Activated CD8-positive, alpha-beta memory T cell treated with anti-CD3 and anti-CD28 coated beads, Interleukin-2, amount 10 ng/mL, durations not matched to agents 7 days and 5 days (primary cell): ENCODE measurements around the gene PLS3. TPM values are rescaled to one million over a fixed set of nuclear protein-coding genes. Genes with fewer than 3 reads are reported as not detected.
"Not testable (repeated sequence)": the region's sequence is repeated elsewhere in the genome, so short reads cannot be mapped to it uniquely, and the experiment has no call there.

ENCODE experiments used
- ATAC-seq: fragments of 150-1000 bp; cut with Tn5 transposase; one replicate; pipeline ENCODE4 v1.10.0; 2021; ENCODE audit warnings: moderate library complexity
- CTCF ChIA-PET: fragments of 350-600 bp; sonication (Branson Sonifier 250); formaldehyde crosslinking; loops from one replicate; lab custom pipeline; 2021; ENCODE audit warnings: antibody characterized with exemption; lab: Charles Lee
- DNase-seq: peaks from one replicate; pipeline ENCODE4 v3.0.0-alpha.2; 2020
- H3K27ac Mint-ChIP-seq: one replicate; pipeline ENCODE4 v1.8.0; 2021; ENCODE audit warnings: mild to moderate bottlenecking, mixed read lengths
- H3K27me3 Mint-ChIP-seq: one replicate; pipeline ENCODE4 v1.8.0; 2021; ENCODE audit warnings: mixed read lengths
- H3K36me3 Mint-ChIP-seq: one replicate; pipeline ENCODE4 v1.8.0; 2021; ENCODE audit warnings: mild to moderate bottlenecking, mixed read lengths
- H3K4me1 Mint-ChIP-seq: one replicate; pipeline ENCODE4 v1.8.0; 2021; ENCODE audit warnings: mixed read lengths
- H3K4me3 Mint-ChIP-seq: one replicate; pipeline ENCODE4 v1.8.0; 2021; ENCODE audit warnings: mild to moderate bottlenecking, moderate library complexity, mixed read lengths
- H3K9me3 Mint-ChIP-seq: one replicate; pipeline ENCODE4 v1.8.0; 2022; ENCODE audit warnings: low read depth, mixed read lengths
- total RNA-seq, 2 experiments: library from RNA; stranded (reverse); gene quantifications; one replicate each; pipeline ENCODE4 v1.2.3, GENCODE V29; 2021

PLS3 gene
- total RNA-seq, 2 experiments from 2014 or later: 0.79 to 3.7 TPM

DNA sequence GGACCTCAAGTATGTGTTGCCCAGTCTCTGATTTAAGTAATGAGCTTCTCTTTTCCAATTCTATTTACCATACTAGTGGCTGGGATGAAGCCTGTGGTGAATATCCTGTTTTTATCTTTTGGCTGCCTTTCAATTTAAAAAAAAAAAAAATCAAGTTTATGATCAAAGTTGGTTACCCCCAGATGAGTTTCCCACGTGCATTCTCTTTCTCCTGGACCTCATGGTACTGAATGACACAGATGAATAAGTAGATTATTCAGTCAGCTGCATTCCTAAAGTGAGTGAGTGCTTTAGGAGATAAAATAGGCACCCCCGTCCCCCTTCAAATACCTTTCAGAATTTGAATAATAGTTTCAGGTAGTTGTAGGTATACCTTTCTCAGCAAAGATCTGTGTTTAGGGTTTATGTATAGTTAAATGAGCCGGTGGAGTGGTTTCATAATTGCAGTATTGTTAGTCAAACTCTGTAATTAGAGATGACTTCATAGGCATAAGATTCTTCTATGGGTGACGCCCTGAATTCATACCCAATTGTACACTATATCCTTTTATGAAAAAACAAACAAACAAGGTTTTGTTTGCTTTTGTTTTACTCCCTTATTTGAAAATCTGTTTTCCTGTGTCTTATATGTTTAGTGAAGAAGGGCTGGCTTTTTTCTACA lies 41.9 kb downstream of the PLS3 start:
- Mint-ChIP-seq H3K9me3 (no peaks in the 10 kb centered on the region), H3K36me3 (no peaks in the 10 kb centered on the region), H3K27me3 (no peaks in the 10 kb centered on the region), H3K4me3 (no peak overlapping the region), H3K27ac (no peak overlapping the region), H3K4me1 (no peaks in the 10 kb centered on the region)
- ATAC-seq (no peak), DNase-seq (no peak)
- CTCF ChIA-PET: no interaction called here

DNA sequence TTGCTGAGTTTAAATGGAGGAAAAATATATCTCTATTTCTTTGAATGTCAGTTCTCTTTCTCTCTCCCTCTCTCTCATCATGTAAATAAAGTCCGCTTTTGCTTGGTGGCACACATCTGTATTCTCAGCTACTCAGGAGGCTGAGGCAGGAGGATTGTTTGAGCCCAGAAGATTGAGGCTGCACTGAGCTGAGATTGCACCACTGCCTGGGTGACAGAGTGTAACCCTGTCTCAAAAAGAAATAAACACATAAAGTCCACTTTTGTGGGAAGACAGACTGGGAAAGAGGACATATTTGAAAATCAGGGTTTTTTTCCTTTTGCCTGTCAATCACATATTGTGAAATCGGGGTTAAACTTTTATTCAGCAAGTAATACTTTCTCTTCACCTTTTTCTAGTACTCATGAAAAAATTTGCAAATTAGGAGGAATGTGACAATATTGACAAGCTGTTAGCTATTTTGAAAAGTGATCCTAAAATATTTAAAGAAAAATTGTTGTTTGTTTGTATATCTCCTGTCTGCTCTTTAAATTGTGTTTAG lies 42.6 kb downstream of the PLS3 start:
- Mint-ChIP-seq H3K9me3 (no peaks in the 10 kb centered on the region), H3K4me1 (no peaks in the 10 kb centered on the region), H3K36me3 (no peaks in the 10 kb centered on the region), H3K27me3 (no peaks in the 10 kb centered on the region), H3K4me3 (no peak overlapping the region), H3K27ac (no peak overlapping the region)
- ATAC-seq: no peak
- CTCF ChIA-PET: no interaction called here
- DNase-seq: no peak

DNA sequence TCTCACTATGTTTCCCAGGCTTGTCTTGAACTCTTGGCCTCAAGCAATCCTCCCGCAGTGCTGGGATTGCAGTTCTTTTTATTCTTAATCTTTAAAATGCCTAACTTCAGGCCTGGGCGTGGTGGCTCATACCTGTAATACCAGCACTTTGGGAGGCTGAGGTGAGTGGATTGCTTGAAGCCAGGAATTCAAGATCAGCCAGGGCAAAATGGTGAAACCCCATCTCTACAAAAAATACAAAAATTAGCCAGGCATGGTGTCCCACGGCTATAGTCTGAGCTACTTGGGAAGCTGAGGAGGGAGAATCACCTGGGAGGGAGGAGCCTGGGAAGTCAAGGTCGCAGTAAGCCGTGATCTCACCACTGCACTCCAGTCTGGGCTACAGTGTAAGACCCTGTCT lies 45.9 kb downstream of the PLS3 start:
- no peaks in the 10 kb centered on the region for H3K36me3 Mint-ChIP-seq
- H3K27ac Mint-ChIP-seq: no peak overlapping the region
- no peak for DNase-seq
- no peak overlapping the region for H3K4me3 Mint-ChIP-seq
- no peaks in the 10 kb centered on the region for H3K4me1 Mint-ChIP-seq
- H3K9me3 Mint-ChIP-seq: no peaks in the 10 kb centered on the region
- no peak for ATAC-seq
- H3K27me3 Mint-ChIP-seq: no peaks in the 10 kb centered on the region
- CTCF ChIA-PET: no interaction called here

DNA sequence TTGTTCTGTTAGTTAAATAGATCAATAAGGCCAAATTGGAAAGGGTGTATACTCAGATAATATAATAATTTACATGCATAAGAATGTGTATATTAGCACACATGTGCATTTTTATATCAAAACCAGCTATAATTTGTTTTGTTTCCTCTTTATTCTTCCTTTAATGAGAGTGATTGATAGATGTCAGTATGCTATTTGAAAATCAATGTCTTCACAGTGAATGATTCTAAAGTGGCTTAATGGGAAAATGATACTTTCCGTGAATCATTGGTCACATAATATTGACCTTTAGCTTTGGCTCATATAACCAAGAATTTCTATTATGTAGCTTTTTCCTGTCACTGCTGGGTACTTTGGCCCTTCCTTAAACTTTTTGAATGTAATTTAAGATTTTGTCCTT lies 48.6 kb downstream of the PLS3 start:
- no peak overlapping the region for H3K27ac Mint-ChIP-seq
- no peak overlapping the region for H3K4me3 Mint-ChIP-seq
- H3K4me1 Mint-ChIP-seq: no peaks in the 10 kb centered on the region
- ATAC-seq (no peak), DNase-seq (no peak)
- CTCF ChIA-PET: no interaction called here
- no peaks in the 10 kb centered on the region for H3K36me3 Mint-ChIP-seq
- no peaks in the 10 kb centered on the region for H3K9me3 Mint-ChIP-seq
- H3K27me3 Mint-ChIP-seq: no peaks in the 10 kb centered on the region

DNA sequence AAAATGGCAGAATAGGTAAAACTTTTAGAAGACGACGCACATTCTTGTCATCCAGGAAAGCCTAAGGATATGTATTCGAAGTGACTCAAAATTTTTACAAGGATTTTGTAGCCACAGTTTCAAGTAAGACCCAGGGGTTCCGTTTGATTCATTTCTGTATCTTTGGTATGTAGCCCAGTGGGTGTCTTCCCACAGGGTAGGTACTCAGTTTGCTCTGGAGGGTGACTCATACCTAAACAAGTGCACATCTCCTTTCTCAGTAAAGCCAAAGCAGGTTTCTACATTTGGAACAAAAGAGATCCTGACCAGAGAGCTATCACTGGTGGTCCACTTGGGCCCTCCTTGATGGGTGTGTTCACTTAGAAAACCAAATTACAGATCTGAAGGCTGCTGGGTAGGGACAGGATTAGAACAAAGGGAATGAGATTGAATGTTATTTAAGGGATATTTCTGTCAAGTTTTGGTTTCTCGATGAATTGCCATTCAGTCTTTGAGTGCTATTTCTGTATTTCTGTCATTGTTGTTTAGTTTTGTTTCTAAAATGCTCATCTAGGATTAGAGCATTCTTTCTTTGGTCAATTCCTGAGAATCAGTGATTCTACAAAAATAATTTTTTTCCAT lies 56.1 kb downstream of the PLS3 start:
- no peak overlapping the region for H3K4me3 Mint-ChIP-seq
- no peaks in the 10 kb centered on the region for H3K27me3 Mint-ChIP-seq
- CTCF ChIA-PET: no interaction called here
- H3K9me3 Mint-ChIP-seq: no peaks in the 10 kb centered on the region
- no peak overlapping the region for H3K27ac Mint-ChIP-seq
- H3K36me3 Mint-ChIP-seq: no peaks in the 10 kb centered on the region
- ATAC-seq (peak; percentile 27), DNase-seq (peak; percentile 39)
- H3K4me1 Mint-ChIP-seq: peaks cover 9% of the 10 kb centered on the region

DNA sequence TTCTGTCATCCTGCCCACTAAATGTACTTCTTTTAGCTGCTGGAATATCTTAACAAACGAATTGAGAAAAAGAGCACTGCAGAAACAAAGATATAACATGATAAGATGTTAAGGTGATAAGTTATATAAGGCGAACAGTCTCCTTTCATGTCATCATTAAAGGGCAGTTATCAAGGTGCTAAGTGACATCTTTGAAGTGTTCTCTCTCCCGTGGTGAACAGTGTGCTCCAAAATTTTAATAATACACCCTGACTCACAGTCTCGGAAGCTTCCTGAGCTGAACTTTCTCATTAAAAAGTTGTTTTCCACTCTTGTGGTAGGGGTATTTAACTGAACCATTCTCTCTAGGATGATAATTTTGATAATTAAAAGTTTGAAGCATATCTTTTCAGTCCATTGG lies 61.6 kb downstream of the PLS3 start:
- peaks cover 2% of the 10 kb centered on the region for H3K4me1 Mint-ChIP-seq
- DNase-seq (no peak), ATAC-seq (no peak)
- H3K36me3 Mint-ChIP-seq: no peaks in the 10 kb centered on the region
- H3K4me3 Mint-ChIP-seq: no peak overlapping the region
- H3K27me3 Mint-ChIP-seq: no peaks in the 10 kb centered on the region
- CTCF ChIA-PET: no interaction called here
- H3K9me3 Mint-ChIP-seq: no peaks in the 10 kb centered on the region
- no peak overlapping the region for H3K27ac Mint-ChIP-seq

DNA sequence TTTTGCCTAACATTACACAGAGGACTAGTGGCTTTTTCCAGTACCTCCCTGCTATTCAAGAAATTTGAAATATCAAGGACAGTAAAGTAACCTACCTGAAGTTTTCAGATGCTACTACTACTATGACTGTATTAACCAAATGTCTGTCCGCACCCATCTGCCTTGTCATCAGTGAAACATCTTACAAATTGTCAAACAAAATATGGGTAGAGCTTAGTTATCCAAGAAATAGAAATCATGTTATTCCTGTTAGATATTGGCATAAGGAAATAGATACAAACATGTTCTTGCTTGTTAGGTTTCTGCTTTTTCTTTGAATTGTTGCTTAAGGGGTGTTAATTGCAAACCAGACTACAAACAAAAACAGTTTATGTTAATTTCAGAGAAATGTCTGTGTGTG lies 63.9 kb downstream of the PLS3 start:
- H3K9me3 Mint-ChIP-seq: no peaks in the 10 kb centered on the region
- H3K27ac Mint-ChIP-seq: no peak overlapping the region
- no peaks in the 10 kb centered on the region for H3K36me3 Mint-ChIP-seq
- DNase-seq: no peak
- H3K4me1 Mint-ChIP-seq: no peaks in the 10 kb centered on the region
- no peaks in the 10 kb centered on the region for H3K27me3 Mint-ChIP-seq
- CTCF ChIA-PET: no interaction called here
- no peak for ATAC-seq
- no peak overlapping the region for H3K4me3 Mint-ChIP-seq

DNA sequence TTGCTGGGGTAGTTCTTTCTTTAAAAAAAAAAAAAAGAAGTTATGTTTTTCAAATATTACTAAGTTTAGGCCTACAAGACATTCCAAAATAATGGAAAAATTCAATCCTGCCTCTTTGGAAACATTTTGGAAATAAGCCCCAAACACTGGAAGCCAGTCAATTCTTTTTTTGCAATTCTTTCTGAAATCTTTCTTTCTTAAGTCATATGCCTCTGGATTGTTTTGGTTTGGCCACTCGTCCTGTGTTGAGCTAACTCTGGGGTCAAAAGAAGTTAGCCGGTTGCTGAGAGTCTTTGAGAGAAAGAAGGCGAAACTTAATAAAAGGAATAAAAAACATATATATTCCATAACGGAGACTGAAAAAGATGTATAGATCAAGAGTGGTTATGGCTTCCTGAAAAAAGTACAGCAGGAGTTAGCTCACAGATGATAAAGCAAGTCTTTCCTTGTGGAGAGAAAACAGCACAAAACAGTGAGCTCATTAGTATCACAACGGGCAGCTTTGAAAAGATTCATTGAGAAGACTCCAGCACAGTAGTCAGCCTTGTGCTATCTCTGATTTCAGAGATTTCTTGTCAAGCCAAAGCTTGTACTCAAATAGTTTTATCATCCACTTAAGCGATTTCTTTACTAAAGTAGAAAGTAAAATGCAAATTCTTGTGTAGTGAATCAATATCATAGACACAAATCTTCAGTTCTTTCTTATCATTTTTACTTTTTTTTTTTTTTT lies 64.8 kb downstream of the PLS3 start:
- DNase-seq (no peak), ATAC-seq (no peak)
- Mint-ChIP-seq H3K4me1 (no peaks in the 10 kb centered on the region), H3K27ac (no peak overlapping the region), H3K4me3 (no peak overlapping the region), H3K36me3 (no peaks in the 10 kb centered on the region), H3K27me3 (no peaks in the 10 kb centered on the region), H3K9me3 (no peaks in the 10 kb centered on the region)
- CTCF ChIA-PET: no interaction called here

DNA sequence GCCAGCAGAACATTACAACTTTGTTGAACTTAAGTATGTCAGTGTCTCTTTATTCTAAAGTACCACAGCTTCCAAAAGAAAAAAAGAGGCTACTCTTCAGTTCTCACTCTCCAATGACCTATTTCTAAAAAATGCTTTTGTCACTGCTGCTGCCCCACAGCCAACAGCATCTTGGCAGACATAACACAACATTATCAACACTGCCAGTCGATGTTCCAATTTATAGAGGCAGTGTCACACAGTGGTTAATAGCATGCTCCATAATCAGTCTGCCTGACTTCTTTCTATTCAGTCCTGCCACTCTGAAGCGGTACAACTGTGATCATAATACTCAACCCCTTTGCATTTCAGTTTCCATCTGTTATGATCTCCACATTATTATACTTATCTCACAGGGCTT lies 69.2 kb downstream of the PLS3 start:
- DNase-seq: no peak
- Mint-ChIP-seq H3K27ac (no peak overlapping the region), H3K4me3 (no peak overlapping the region), H3K9me3 (no peaks in the 10 kb centered on the region), H3K4me1 (no peaks in the 10 kb centered on the region), H3K36me3 (no peaks in the 10 kb centered on the region), H3K27me3 (no peaks in the 10 kb centered on the region)
- ATAC-seq: no peak
- CTCF ChIA-PET: no interaction called here

DNA sequence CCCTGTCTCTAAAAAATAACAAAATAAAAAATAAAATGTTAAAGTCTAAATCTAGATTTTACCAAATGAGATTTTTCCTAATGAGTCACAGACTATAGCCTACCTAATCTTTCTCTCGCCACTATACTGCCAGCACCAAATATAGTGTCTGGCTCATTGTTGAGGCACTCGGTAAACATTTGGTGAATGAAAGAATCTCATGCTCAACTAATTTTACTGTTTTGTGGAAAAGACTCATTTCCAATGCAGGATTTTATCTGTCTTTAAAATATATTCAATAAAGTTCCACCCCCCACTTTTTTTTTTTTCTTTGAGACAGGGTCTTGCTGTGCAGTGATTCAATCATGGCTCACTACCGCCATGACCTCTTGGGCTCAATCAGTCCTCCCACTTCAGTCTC lies 71.5 kb downstream of the PLS3 start:
- H3K9me3 Mint-ChIP-seq: no peaks in the 10 kb centered on the region
- no peaks in the 10 kb centered on the region for H3K4me1 Mint-ChIP-seq
- H3K27me3 Mint-ChIP-seq: no peaks in the 10 kb centered on the region
- CTCF ChIA-PET: no interaction called here
- no peaks in the 10 kb centered on the region for H3K36me3 Mint-ChIP-seq
- DNase-seq: no peak
- no peak for ATAC-seq
- no peak overlapping the region for H3K27ac Mint-ChIP-seq
- H3K4me3 Mint-ChIP-seq: no peak overlapping the region

DNA sequence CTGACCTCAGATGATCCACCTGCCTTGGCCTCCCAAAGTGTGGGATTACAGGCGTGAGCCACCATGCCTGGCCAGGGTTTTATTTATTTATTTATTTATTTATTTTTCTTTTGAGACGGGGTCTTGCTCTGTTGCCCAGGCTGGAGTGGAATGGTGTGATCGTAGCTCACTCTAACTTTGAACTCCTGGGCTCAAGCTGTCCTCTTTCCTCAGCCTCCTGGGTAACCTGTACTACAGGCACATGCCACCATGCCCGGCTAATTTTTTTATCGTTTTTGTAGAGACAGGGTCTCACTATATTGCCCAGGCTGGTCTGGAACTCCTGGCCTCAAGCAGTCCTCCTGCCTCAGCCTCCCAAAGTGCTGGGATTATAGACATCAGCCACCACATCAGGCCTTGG lies 72.4 kb downstream of the PLS3 start:
- CTCF ChIA-PET, H3K36me3 Mint-ChIP-seq, H3K9me3 Mint-ChIP-seq, H3K27ac Mint-ChIP-seq, H3K27me3 Mint-ChIP-seq, H3K4me1 Mint-ChIP-seq, DNase-seq, ATAC-seq, H3K4me3 Mint-ChIP-seq: not testable (repeated sequence)

DNA sequence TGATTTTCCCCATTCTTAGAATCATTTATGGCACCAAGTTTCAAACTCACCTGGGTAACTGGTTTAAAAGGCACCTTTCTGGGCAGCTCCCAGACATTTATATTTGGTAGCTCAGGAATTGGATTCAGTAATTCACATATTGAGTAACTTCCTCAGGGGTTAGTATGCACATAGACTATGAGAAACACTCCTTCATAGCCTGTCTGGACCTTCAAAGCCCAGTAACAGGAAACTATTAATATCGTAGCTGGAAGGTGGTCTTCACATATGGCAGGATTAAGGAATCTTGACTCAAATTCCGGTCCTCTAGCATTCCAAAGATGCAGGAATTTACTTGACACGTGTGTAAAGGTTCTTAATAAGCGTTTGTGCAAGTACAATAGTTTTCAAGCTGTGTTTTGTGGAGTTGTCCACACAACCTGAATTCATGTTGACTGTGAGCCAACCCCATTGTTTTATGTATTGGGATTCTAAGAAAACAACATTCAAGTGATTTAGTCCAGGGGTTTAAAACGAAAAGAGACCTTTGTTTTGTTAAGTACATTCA lies 78.4 kb downstream of the PLS3 start:
- H3K36me3 Mint-ChIP-seq: no peaks in the 10 kb centered on the region
- CTCF ChIA-PET: interaction anchor here (1.9 kb wide), 1 partner anchor 308 kb away, joined by 4 read pairs; no protein-coding TSS in a partner anchor
- H3K27me3 Mint-ChIP-seq: no peaks in the 10 kb centered on the region
- H3K27ac Mint-ChIP-seq: no peak overlapping the region
- no peak for DNase-seq
- no peaks in the 10 kb centered on the region for H3K9me3 Mint-ChIP-seq
- H3K4me1 Mint-ChIP-seq: no peaks in the 10 kb centered on the region
- no peak for ATAC-seq
- H3K4me3 Mint-ChIP-seq: no peak overlapping the region

DNA sequence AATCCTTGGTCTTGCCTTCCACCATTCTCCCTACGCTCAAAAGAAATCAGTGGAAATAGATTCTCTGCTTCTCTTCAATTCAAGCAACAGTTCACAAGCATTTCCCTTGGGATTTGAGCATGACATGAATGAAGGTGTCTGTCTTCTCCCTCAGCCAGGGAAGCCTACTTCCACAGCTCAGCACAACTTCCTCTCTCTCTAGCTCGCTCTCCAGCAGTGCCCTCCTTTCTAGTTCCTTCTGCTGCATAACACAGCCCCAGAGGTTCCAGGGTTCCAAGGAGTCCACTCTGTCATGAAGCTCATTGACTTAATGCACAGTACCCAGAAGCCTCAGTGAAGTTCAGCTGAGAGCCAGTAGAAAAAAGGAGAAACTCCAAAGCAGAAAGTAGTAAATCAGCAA lies 81.3 kb downstream of the PLS3 start:
- no peaks in the 10 kb centered on the region for H3K4me1 Mint-ChIP-seq
- H3K9me3 Mint-ChIP-seq: no peaks in the 10 kb centered on the region
- H3K4me3 Mint-ChIP-seq: no peak overlapping the region
- ATAC-seq (no peak), DNase-seq (no peak)
- no peak overlapping the region for H3K27ac Mint-ChIP-seq
- CTCF ChIA-PET: interaction anchor here (1.7 to 2.6 kb wide), 2 partner anchors 312 to 315 kb away, joined by 4 to 12 read pairs; no protein-coding TSS in a partner anchor
- no peaks in the 10 kb centered on the region for H3K27me3 Mint-ChIP-seq
- no peaks in the 10 kb centered on the region for H3K36me3 Mint-ChIP-seq
